SKM-1 (cell line): ENCODE results near the gene TRIM64C.
"Not testable (repeated sequence)": the region's sequence is repeated elsewhere in the genome, so short reads cannot be mapped to it uniquely, and the experiment has no call there.

ENCODE experiments used
- DNase-seq: peaks from one replicate; lab custom pipeline; 2025; ENCODE audit not compliant: unreplicated experiment; lab: John Stamatoyannopoulos, UW

TRIM64C gene

GRCh38 chr11:49059012-49059411 lies at the start of gene TRIM64C:
Gene TRIM64C (minus strand): TSS chr11:49059112. CDS start chr11:49059112, 0 bp downstream.
- not testable (repeated sequence) for DNase-seq

GRCh38 chr11:49102356-49102755 lies 43.4 kb upstream of the TRIM64C start:
- not testable (repeated sequence) for DNase-seq

GRCh38 chr11:49069897-49070296 lies 11.0 kb upstream of the TRIM64C start:
- not testable (repeated sequence) for DNase-seq

DNA sequence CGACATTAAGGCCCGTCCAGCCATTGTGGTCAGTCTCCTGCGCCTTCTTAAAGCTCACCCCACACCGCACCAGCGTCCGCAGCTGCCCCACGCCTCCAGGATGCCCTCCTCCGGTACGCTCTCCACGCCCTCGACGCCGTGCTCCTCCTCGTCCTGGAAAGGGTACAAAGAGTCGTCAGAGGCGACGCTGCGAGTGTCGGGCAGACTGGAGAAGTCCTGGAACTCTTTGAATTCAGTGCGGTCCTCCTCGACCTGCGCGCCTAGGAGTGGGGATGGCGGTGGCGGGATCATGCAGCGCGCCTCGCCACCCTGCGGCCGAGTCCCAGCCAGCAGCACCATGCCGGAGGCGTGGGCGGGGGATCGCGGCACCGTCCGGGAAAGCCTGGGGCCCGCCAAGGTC lies 9.1 kb downstream of the TRIM64C start:
- DNase-seq, result not testable (repeated sequence)

DNA sequence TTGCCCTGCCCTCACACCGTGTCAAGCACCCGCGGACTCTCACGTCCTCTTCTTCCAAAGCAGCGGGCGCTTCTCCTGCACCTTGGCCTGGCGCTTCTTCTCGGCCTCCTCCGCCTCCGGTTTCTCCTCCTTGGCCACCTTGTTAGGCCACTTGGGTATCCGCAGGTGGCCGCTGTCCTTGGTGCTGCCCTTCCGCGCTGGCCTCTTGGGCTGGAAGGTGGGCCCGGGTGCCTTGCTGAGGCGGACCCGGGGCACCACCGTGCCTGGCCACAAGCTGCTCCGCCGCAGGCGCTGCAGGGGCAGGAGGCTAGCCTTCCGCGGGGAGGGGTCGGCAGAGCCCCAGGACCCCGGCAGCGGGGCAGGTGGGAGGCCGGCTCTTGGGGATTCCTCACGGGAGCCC lies 10.7 kb downstream of the TRIM64C start:
- not testable (repeated sequence) for DNase-seq

DNA sequence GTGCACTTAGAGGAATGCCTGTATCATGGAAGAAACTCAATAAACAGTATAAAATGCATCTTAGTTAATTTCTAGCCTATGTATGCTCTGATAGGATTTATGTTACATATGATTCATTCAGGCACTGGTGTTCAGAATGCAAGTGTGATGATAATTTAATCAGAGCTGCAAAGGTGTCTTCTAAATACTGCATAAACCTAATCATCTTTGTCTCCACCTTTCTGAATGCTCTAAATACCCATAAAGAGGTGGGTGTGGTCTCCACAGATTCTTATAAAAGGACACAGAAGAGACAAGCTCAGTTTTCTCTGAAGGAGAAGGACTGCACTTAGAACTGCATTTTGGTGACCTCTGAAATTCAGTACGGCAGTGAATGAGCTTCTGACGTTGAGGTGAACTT lies 30.4 kb downstream of the TRIM64C start, which contains the start of gene TRIM49B:
TRIM49B (plus strand) TSS at position 301 of the 400 bp plus-strand sequence. CDS start 2,777 bp downstream, outside the sequence.
- not testable (repeated sequence) for DNase-seq
